Panc1 (cell line): ENCODE data around the gene HLA-DOB. TPM values are rescaled to one million over a fixed set of nuclear protein-coding genes. Genes with fewer than 3 reads are reported as not detected.
A peak's percentile ranks its signal among the peaks of the same experiment; 100 is the strongest.

Experiments used
- ATAC-seq: fragments of 200-7000 bp; cut with Tn5 transposase; 2 replicates; pipeline ENCODE4 v1.9.1; 2020; ENCODE audit warnings: mild to moderate bottlenecking, moderate library complexity
- BruUV-seq: library from RNA; stranded (reverse); fragments of 400-500 nt; replicated peaks from 2 replicates; lab custom pipeline; 2021; lab: Mats Ljungman, UMichigan
- CTCF ChIA-PET: fragments of 300-600 bp; sonication (Branson Sonifier 250); formaldehyde crosslinking; loops from one replicate; lab custom pipeline; 2022; ENCODE audit warnings: antibody characterized with exemption; lab: Charles Lee
- POLR2A ChIA-PET: fragments of 300-600 bp; sonication (Branson Sonifier 250); formaldehyde crosslinking; loops from one replicate; lab custom pipeline; 2022; ENCODE audit warnings: antibody characterized with exemption; lab: Charles Lee
- DNase-seq: peaks from one replicate; pipeline ENCODE4 v3.0.0-alpha.2; 2010; ENCODE audit warnings: low read depth, low spot score
- H3K27ac ChIP-seq: 2 replicates; pipeline ENCODE4 v1.5.1; 2011; ENCODE audit warnings: mild to moderate bottlenecking, low read length, inconsistent platforms
- H3K27me3 ChIP-seq: fragments of 200-500 bp; sonication (Bioruptor generic); 2 replicates; pipeline ENCODE4 v1.6.0; 2014; ENCODE audit warnings: low read length, inconsistent platforms; ENCODE audit not compliant: control insufficient read depth, insufficient read depth
- H3K36me3 ChIP-seq: fragments of 200-500 bp; sonication (Bioruptor generic); 2 replicates; pipeline ENCODE4 v1.5.1; 2014; ENCODE audit warnings: inconsistent platforms, mild to moderate bottlenecking, low read length, moderate library complexity; ENCODE audit not compliant: control insufficient read depth, insufficient read depth
- H3K4me1 ChIP-seq: 2 replicates; pipeline ENCODE4 v1.5.1; 2011; ENCODE audit warnings: inconsistent platforms, mild to moderate bottlenecking, low read length, moderate library complexity; ENCODE audit not compliant: control insufficient read depth, insufficient read depth
- H3K4me3 ChIP-seq, 2 experiments: 2 replicates each; pipeline ENCODE4 v1.5.1; 2011 to 2012; ENCODE audit warnings: low read depth in 2 of 2, low read length in 2 of 2, mild to moderate bottlenecking in 2 of 2, inconsistent platforms in 1 of 2, moderate library complexity in 1 of 2
- H3K9me3 ChIP-seq: fragments of 200-500 bp; sonication (Bioruptor generic); 2 replicates; pipeline ENCODE4 v1.5.1; 2014; ENCODE audit warnings: low read depth, mild to moderate bottlenecking, inconsistent platforms, low read length, moderate library complexity; ENCODE audit not compliant: control insufficient read depth, insufficient read depth
- POLR2AphosphoS5 ChIP-seq: IDR thresholded peaks from 2 replicates; pipeline ENCODE4 v1.6.1; 2012; ENCODE audit warnings: mild to moderate bottlenecking, low read depth, low read length, moderate library complexity
- REST ChIP-seq, 2 experiments: IDR thresholded peaks; 2 replicates each; pipeline ENCODE4 v1.6.1; 2011 to 2012; ENCODE audit warnings: low read depth in 2 of 2, control low read depth in 1 of 2, low read length in 1 of 2, mild to moderate bottlenecking in 1 of 2, moderate library complexity in 1 of 2; ENCODE audit not compliant: insufficient read depth in 1 of 2
- SIN3A ChIP-seq: IDR thresholded peaks from 2 replicates; pipeline ENCODE4 v1.6.1; 2012; ENCODE audit warnings: low read depth, mild to moderate bottlenecking, low read length, moderate library complexity, borderline replicate concordance; ENCODE audit not compliant: insufficient read depth
- TCF7L2 ChIP-seq: IDR thresholded peaks from 2 replicates; pipeline ENCODE4 v1.6.1; 2011; ENCODE audit warnings: mild to moderate bottlenecking, low read depth, low read length, inconsistent platforms
- in situ Hi-C: cut with HindIII; loops from 2 replicates; pipeline ENCODE4 v1.10.0; 2016; ENCODE audit warnings: low sequenced_read_pairs, low pct_unique_long_range_greater_than_20kb
- intact Hi-C: fragments of 100-400 bp; cut with micrococcal nuclease; formaldehyde crosslinking; loops from one replicate; pipeline ENCODE4 v1.10.0; 2022; ENCODE audit not compliant: unreplicated experiment
- total RNA-seq: library from RNA; stranded (reverse); gene quantifications from one replicate; pipeline ENCODE4 v1.2.1, GENCODE V29; 2021; ENCODE audit not compliant: unreplicated experiment
- TF ChIP-seq, protein P1 (sequence below): fragments of 450-650 bp; IDR thresholded peaks from 2 replicates; pipeline ENCODE4 v1.5.1; 2017; ENCODE audit warnings: mild to moderate bottlenecking

Gene HLA-DOB
- total RNA-seq, 1 experiment from 2014 or later = 0.39 TPM

DNA sequence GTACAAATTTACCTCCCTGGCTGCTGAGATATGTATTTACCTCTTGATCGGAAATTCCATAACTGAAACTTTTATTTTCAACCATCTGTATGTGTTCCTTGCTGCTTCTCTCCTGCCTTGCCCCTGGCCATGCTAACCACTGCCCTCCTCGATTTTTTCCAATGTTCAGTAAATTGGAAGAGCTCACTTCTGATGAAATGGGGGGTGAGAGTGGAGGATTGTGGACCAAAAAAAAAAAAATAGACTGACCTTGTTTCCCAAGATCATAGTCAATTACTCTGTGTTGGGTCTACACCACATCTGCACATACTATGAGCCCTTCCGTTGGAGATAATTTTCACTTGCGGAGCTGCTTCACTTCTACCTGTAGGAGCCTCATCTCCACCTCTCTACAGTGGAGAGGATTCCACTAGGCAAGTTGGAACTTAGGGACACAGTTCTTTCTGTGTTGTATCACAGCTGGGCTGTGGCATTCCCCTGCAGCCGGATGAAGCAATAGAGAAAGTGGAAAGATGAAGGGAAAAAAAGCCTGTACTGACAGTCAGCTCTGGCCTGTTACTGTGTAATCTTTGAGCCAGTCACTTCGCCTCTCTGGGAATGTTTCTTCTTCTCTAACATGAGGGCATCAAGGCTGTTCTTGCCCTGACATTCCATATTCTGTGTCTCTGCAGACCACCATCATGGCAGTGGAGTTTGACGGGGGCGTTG is 38.8 kb upstream of the HLA-DOB start:
- DNase-seq = no peak
- in situ Hi-C loops = no loop called here
- ATAC-seq = no peak
- POLR2A ChIA-PET = interaction anchor here (0.6 kb wide), 1 partner anchor 85 kb away, joined by 7 read pairs; the partner anchor contains the start of gene HLA-DMB
- TF ChIP-seq REST (IDR thresholded peaks at IDR 0.05; ENCODE audit: insufficient read depth in 1 of 2, low read depth in 2 of 2, low read length in 1 of 2) = no peak
- no peak for TF ChIP-seq SIN3A
- TF ChIP-seq, protein P1, sequence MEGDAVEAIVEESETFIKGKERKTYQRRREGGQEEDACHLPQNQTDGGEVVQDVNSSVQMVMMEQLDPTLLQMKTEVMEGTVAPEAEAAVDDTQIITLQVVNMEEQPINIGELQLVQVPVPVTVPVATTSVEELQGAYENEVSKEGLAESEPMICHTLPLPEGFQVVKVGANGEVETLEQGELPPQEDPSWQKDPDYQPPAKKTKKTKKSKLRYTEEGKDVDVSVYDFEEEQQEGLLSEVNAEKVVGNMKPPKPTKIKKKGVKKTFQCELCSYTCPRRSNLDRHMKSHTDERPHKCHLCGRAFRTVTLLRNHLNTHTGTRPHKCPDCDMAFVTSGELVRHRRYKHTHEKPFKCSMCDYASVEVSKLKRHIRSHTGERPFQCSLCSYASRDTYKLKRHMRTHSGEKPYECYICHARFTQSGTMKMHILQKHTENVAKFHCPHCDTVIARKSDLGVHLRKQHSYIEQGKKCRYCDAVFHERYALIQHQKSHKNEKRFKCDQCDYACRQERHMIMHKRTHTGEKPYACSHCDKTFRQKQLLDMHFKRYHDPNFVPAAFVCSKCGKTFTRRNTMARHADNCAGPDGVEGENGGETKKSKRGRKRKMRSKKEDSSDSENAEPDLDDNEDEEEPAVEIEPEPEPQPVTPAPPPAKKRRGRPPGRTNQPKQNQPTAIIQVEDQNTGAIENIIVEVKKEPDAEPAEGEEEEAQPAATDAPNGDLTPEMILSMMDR = no peak
- TF ChIP-seq POLR2AphosphoS5 = no peak
- no peak for TF ChIP-seq TCF7L2
- no peaks in the 10 kb centered on the region for H3K27me3 ChIP-seq
- peaks cover 6% of the 10 kb centered on the region; the same call in 1 of the 2 replicates for H3K36me3 ChIP-seq
- CTCF ChIA-PET = interaction anchor here (0.6 to 3.9 kb wide), 3 partner anchors 13 to 601 kb away, joined by 5 to 47 read pairs (median 11); partner anchors contain the start of gene TAP2
- no peak overlapping the region for H3K4me3 ChIP-seq
- H3K27ac ChIP-seq = peak overlapping the region; percentile 92; the same call in 1 of the 2 replicates
- intact Hi-C loops = no loop called here
- H3K4me1 ChIP-seq = peaks cover 12% of the 10 kb centered on the region
- H3K9me3 ChIP-seq = no peaks in the 10 kb centered on the region
- BruUV-seq = no TSS peak

- POLR2A ChIA-PET = interaction anchor here (0.6 kb wide), 1 partner anchor 27 kb away, joined by 8 read pairs; no protein-coding TSS in a partner anchor
- in situ Hi-C loops = no loop called here
- Histone ChIP-seq H3K4me3 (peak overlapping the region; percentile 77 to 79), H3K27ac (peak overlapping the region; percentile 92), H3K27me3 (no peaks in the 10 kb centered on the region), H3K36me3 (peaks cover 4% of the 10 kb centered on the region; the same call in 1 of the 2 replicates), H3K9me3 (no peaks in the 10 kb centered on the region), H3K4me1 (peaks cover 9% of the 10 kb centered on the region)
- ATAC-seq (peak; percentile 37), DNase-seq (no peak)
- intact Hi-C loops = no loop called here
- CTCF ChIA-PET = interaction anchor here (0.6 to 3.9 kb wide), 3 partner anchors 14 to 63 kb away, joined by 4 to 47 read pairs (median 5); partner anchors contain the start of gene TAP2
- no TSS peak for BruUV-seq
- no peak for TF ChIP-seq SIN3A
- no peak for TF ChIP-seq POLR2AphosphoS5
- TF ChIP-seq TCF7L2 = no peak
- no peak for TF ChIP-seq REST (IDR thresholded peaks at IDR 0.05; ENCODE audit: insufficient read depth in 1 of 2, low read depth in 2 of 2, low read length in 1 of 2)
These were observed 37.8 kb upstream of the HLA-DOB start for GRCh38 chr6:32854376-32855178.
